GM12875 (cell line): Measurements from ENCODE around the gene UBE2G2.

Experiments
- H3K4me3 ChIP-seq: one replicate; pipeline ENCODE4 v1.5.1; 2011; ENCODE audit warnings: low read depth, low read length, control low read depth
- TF ChIP-seq, protein P1 (sequence below): IDR thresholded peaks from 2 replicates; pipeline ENCODE4 v1.5.1; 2011; ENCODE audit warnings: low read depth, mild to moderate bottlenecking, control low read depth, inconsistent platforms, low read length, moderate library complexity, borderline replicate concordance; ENCODE audit not compliant: insufficient read depth

Gene UBE2G2

DNA sequence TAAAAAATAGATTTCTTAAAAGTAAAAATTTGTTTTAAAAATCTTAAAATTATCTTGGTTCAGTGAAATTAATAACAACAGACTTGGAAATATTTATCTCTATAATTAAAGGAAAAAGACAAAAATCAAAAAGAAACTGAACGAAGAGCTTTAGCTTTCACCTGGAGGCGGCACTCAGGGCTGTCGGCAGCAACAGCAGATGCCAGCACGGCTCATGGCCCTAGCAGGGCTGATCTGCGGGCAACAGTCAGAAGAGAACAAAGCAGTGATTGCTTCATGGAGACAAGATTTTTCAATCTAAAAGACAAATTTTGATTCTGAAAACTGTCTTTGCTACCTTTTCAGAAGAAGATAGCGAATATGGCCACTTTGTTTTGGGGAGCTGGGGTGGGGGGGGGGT lies 22.6 kb downstream of the UBE2G2 start:
- TF ChIP-seq, protein P1, sequence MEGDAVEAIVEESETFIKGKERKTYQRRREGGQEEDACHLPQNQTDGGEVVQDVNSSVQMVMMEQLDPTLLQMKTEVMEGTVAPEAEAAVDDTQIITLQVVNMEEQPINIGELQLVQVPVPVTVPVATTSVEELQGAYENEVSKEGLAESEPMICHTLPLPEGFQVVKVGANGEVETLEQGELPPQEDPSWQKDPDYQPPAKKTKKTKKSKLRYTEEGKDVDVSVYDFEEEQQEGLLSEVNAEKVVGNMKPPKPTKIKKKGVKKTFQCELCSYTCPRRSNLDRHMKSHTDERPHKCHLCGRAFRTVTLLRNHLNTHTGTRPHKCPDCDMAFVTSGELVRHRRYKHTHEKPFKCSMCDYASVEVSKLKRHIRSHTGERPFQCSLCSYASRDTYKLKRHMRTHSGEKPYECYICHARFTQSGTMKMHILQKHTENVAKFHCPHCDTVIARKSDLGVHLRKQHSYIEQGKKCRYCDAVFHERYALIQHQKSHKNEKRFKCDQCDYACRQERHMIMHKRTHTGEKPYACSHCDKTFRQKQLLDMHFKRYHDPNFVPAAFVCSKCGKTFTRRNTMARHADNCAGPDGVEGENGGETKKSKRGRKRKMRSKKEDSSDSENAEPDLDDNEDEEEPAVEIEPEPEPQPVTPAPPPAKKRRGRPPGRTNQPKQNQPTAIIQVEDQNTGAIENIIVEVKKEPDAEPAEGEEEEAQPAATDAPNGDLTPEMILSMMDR: no peak
- H3K4me3 ChIP-seq: no peak overlapping the region

DNA sequence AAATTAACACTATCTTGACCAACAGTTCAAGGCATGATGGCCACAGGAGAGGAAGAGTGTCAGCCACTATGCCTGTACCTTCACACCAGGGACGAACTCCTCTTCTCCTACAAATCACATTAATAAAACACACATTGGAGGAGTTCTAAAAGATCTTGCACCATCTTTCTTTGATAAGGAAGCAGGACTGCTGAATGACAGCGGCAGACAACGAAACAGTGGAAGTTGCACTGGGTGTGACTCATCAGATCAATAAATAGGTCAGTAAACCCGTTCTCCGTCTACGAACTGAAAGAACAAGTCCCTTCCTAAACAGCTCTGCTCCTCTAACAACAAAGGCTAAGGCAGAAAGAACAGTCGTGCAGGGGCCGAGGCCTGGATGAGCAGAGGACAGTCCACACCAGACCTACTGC lies 23.1 kb downstream of the UBE2G2 start:
- TF ChIP-seq, protein P1: no peak
- H3K4me3 ChIP-seq: no peak overlapping the region

DNA sequence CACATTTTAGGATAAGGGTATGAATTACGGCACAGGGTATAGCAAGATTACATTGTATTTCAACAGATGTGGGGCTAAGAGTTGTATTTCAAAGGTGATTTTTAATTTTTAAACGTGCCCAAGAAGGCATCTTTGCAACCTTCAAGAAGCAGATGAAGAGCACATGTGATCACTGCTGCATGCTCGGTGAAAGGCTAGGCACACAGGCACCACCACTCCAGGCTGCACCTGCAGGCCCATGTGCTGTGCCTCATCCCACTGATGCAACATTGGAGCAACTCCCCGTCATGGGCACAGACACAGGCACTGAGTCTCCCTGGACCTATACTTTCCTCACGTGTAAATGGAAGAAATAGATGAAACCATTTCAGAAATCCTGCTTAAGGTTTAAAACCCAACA lies 23.5 kb downstream of the UBE2G2 start:
- TF ChIP-seq, protein P1: no peak
- no peak overlapping the region for H3K4me3 ChIP-seq

DNA sequence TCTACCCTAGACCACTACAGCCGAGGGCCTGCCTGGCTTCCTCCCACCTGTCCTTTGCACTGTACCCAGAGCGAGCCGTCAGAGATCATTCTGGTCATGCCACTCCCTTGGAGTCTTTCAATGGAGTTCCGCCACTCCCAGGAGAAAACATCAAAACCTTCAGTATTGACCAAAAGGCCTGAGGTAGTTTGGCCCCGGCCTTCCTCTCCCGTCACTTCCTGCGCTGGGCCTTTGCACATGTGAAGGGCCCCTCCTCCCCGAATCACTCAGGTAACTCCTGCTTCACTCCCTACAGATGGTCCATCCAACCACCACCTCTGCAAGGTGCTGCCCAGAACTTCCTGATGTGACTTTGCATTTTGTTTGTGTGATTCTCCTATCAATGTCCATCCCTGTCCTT lies 26.6 kb downstream of the UBE2G2 start:
- TF ChIP-seq, protein P1: no peak

DNA sequence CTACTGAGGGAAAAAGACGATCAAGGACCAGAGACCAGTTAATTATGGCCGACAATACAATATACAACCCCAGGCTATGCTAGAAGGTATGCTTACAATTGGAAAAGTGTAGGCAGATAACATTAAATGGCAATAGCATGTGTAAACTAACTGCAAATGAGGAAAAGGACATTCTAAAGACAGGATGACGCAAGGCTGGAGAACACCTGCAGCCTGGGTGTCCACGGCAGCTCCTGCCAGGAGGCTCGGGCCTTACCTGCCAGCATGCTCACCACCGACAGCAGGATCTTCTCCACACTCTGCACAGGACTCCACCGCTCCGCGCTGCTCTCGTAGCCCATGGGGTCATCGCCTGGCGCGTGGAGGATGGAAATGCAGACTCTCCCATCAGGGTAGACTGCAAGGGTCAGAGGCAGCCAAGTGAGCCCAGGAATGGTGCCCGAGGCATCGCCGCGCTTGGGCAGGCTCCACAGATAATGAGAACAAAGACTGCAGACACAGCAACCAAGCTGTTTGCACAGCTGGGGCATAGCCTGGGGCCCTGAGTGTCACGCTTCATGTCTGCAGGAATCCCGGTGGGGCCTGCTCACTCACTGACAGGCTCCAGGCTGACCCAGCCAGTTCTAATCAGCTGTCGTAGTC lies 28.2 kb downstream of the UBE2G2 start:
- no peak overlapping the region for H3K4me3 ChIP-seq
- TF ChIP-seq, protein P1: no peak

More for the DNA sequence above, 26.6 kb downstream of the UBE2G2 start:
- no peak overlapping the region for H3K4me3 ChIP-seq

DNA sequence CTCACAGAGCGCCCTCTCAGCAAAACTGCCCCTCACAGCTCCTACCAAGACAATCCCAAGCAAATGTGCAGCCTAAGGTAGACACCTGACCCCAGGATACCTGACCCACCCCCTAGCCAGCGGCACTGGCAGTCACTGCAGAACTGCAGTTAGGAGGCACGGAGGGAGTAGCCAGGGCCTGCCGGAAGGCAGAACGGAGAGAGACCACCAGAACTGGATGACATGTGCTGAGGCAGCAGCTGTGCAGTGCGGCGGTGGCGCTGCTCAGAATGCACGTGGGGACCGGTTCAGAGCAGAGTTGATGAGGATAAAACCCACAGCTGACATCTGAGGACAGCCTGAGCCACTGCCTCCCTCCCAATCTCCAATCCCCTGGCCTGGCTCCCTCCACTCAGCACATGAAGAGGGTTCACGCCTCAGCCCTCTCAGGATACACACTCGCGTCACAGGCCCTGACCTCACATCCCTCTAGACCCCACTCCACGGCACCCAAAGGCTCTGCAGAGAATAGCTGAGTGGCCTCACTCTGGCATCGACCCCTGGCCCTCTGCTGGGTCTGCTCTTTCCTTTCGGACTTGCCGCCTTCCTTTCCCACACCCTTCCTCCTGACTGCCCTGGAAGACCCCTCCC lies 29.6 kb downstream of the UBE2G2 start:
- H3K4me3 ChIP-seq: no peak overlapping the region
- TF ChIP-seq, protein P1: no peak

DNA sequence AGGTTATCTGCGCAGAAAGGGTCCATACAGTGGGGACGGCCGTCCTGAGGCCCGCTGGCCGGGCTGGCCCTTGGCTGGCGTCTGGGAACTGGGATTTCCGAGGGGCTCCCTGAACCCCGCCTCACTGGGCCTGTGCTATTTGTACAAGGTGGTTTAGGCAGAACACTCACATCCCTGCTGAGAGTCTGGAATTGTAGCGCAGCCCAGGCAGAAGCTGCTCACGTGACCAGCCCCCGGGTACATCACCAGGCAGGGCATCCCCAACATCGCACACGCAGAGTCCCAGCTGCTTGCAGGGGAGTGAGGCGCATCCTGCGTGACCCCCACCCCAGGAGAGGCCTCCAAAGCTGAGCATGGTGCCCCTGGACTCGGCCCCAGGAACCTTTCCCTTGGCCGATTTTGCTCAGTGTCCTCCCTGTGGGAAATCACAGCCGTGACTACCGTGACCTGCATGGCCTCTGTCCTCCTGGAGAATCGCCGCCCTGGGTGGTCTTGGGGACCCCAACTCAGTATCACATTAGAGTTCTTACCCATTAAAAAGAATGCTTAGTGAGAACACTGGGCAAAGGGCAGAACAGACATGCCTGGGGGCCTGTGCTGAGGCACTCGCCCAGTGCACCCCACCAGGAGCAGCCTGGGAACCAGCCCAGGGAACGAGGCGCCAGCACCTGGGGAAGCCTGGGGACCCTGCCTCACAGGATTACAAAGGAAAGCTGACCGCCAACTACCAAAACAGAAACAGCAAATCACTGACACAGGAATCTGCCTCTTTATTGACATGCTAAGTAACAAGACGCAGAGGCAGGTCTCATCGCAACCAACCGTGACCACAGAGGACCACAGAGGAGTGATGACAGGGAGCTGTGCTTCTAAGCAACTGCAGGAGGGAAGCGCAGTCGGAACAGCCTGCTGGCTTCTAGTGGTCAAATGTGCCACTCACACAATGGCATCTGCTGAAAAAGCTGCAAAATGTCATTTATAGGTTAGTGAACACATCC lies 33.5 kb downstream of the UBE2G2 start:
- TF ChIP-seq, protein P1: no peak
- H3K4me3 ChIP-seq: no peak overlapping the region
